ENCODE results near the gene USP24. TPM values are rescaled to one million over a fixed set of nuclear protein-coding genes. Genes with fewer than 3 reads are reported as not detected.
A peak's percentile ranks its signal among the peaks of the same experiment; 100 is the strongest.

The USP24 gene
- total RNA-seq, 4 donors from 2014 or later = 20.9 to 58.6 (median 40.5) TPM

- TF ChIP-seq POLR2A (IDR thresholded peaks at IDR 0.05) = no peak
- TF ChIP-seq, protein P1, sequence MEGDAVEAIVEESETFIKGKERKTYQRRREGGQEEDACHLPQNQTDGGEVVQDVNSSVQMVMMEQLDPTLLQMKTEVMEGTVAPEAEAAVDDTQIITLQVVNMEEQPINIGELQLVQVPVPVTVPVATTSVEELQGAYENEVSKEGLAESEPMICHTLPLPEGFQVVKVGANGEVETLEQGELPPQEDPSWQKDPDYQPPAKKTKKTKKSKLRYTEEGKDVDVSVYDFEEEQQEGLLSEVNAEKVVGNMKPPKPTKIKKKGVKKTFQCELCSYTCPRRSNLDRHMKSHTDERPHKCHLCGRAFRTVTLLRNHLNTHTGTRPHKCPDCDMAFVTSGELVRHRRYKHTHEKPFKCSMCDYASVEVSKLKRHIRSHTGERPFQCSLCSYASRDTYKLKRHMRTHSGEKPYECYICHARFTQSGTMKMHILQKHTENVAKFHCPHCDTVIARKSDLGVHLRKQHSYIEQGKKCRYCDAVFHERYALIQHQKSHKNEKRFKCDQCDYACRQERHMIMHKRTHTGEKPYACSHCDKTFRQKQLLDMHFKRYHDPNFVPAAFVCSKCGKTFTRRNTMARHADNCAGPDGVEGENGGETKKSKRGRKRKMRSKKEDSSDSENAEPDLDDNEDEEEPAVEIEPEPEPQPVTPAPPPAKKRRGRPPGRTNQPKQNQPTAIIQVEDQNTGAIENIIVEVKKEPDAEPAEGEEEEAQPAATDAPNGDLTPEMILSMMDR (IDR thresholded peaks at IDR 0.05) = no peak
- H3K4me3 ChIP-seq (ENCODE audit: low read depth, poor library complexity, severe bottlenecking) = no peak overlapping the region
- intact Hi-C loops (cut with DNase I; ENCODE audit: low total_unique reads) = no loop called here
- DNase-seq (ENCODE audit: low spot score in 2 of 2) = no peak
- 65 to 70% methylated on average over 7 to 9 of the region's 9 CpGs for WGBS, 2 donors
These were observed 151.6 kb downstream of the USP24 start for GRCh38 chr1:55063577-55063942.

DNA sequence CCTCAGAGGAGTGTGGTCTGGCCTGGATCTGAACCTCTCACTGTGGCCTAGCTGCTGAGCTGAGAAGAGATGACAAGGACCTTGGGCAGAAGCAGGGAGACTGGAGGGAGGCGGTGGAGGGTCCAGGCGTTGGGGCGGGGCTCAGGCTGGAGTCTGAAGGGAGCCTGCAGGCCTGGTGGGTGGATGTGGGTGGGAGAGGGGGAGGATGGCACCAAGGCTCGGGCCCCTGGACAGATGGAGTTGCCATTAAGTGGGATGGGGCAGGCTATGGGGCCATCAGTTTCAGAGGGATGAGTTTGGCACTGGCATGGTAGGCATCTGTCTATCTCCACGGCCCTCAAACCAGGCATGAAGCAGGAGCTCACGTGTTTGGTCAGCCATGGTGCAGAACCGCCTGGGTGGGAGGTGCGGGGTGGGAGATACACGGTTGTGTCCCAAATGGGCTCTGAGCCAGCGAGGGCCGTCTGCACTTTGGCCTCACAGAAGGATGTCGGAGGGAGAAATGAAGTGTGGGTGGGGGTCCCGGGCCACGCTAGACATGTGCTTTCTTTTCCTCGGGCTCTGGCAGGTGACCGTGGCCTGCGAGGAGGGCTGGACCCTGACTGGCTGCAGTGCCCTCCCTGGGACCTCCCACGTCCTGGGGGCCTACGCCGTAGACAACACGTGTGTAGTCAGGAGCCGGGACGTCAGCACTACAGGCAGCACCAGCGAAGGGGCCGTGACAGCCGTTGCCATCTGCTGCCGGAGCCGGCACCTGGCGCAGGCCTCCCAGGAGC is 152.2 kb downstream of the USP24 start:
- 86 to 91% methylated on average over 29 of the region's 29 CpGs for WGBS, 2 donors
- intact Hi-C loops (cut with DNase I; ENCODE audit: low total_unique reads) = no loop called here
- TF ChIP-seq, protein P1 (IDR thresholded peaks at IDR 0.05) = no peak
- no peak for TF ChIP-seq POLR2A (IDR thresholded peaks at IDR 0.05)
- peak in 1 of 2 donors; percentile 83 for DNase-seq (ENCODE audit: low spot score in 2 of 2)
- no peak overlapping the region for H3K4me3 ChIP-seq (ENCODE audit: low read depth, poor library complexity, severe bottlenecking)

DNA sequence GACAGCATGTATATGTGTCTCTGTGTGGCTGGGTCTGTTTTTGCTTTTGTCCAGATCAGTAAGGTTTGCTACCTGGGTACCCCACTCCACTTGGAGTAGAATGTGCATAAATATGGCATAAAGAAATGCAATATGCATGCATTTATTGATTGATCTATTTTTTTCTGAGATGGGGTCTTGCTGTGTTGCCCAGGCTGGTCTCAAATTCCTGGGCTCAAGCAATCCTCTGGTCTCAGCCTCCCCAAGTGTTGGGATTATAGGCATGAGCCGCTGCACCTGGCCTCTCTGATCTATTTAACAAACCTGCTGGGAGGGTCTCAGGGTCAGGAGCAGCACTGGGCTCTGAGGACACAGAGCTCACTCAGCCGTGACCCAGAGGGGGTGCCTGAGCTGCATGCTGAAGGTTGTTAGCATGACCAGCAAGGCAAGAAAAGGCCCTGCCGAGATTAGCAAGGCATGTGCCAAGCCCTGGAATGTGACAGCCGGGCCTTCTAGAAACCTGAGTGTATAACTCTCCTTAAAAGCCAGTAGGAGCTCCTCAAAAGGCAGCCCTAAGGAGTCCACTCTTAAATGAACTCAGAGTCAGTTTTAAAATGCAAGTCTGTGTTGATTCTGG is 153.3 kb downstream of the USP24 start:
- H3K4me3 ChIP-seq (ENCODE audit: low read depth, poor library complexity, severe bottlenecking) = no peak overlapping the region
- intact Hi-C loops (cut with DNase I; ENCODE audit: low total_unique reads) = no loop called here
- no peak for TF ChIP-seq POLR2A (IDR thresholded peaks at IDR 0.05)
- TF ChIP-seq, protein P1 (IDR thresholded peaks at IDR 0.05) = no peak
- WGBS, 2 donors = 76 to 87% methylated on average over 4 of the region's 4 CpGs
- no peak for DNase-seq (ENCODE audit: low spot score in 2 of 2)

DNA sequence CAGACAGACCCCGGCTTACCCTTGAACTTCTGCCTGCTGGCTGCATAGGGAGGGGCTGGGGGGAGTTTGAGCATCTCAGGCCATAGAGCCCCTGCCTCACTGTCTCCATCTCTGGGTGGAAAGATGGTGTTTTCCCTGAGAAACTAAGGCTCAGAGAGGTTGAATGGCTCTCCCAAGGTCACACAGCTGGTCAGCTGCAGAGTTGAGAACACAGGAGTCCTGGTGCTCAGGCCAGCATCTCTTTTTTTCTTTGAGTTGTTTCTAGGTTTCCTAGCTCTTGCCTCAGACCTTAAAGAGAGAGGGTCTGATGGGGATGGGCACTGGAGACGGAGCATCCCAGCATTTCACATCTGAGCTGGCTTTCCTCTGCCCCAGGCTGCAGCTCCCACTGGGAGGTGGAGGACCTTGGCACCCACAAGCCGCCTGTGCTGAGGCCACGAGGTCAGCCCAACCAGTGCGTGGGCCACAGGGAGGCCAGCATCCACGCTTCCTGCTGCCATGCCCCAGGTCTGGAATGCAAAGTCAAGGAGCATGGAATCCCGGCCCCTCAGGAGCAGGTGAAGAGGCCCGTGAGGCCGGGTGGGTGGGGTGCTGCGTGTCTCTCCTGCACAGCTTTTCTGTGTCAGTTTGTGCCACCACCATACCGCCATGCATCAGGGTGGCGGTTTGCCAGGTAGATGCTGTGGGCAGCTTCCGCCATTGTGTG is 154.0 kb downstream of the USP24 start:
- WGBS, 2 donors = 82% methylated on average over 10 to 13 of the region's 13 CpGs
- intact Hi-C loops (cut with DNase I; ENCODE audit: low total_unique reads) = no loop called here
- H3K4me3 ChIP-seq (ENCODE audit: low read depth, poor library complexity, severe bottlenecking) = no peak overlapping the region
- TF ChIP-seq, protein P1 (IDR thresholded peaks at IDR 0.05) = no peak
- DNase-seq (ENCODE audit: low spot score in 2 of 2) = no peak

DNA sequence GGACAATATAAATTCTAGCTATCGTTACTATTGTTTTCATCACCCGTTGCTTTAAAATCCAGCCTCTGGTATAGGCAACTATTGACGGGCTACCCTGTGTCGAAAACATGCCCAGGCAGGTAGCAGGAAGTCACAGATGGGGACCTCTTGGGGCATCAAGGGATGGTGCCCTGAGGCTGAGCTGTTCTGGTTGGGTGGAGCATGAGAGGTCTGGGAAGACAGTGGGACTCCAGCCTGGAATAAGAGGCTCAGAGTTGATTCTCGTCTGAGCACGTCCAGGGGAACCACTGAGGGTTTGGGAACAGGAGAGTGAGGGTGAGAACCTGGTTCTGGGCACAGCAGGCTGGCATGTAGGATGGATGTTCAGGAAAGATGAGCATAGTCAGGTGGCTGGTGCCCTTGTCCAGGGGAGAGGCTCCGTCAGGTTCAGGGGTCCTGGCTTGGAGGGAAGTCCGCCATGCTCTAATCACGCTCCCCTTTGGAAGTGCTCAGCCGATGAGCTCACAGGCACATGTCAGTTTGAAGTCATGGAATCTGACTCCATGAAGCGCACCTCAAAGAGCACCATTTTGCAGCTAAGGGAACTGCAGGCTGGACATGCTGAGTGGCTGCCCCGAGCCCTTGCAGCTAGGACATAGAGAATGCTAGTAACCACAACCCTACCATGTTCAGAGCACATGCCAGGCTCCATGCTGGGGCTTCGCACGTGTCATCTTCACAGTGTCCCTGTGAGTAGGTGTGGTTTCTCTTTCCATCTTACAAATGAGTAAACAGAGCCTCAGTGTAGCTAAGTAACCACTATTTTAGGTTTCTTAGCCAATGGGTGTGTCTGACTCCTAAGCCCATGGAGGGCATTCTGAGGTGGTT is 154.8 kb downstream of the USP24 start:
- WGBS, 2 donors = 80% methylated on average over 14 of the region's 14 CpGs
- TF ChIP-seq, protein P1 (IDR thresholded peaks at IDR 0.05) = no peak
- TF ChIP-seq POLR2A (IDR thresholded peaks at IDR 0.05) = no peak
- intact Hi-C loops (cut with DNase I; ENCODE audit: low total_unique reads) = no loop called here
- no peak overlapping the region for H3K4me3 ChIP-seq (ENCODE audit: low read depth, poor library complexity, severe bottlenecking)
- DNase-seq (ENCODE audit: low spot score in 2 of 2) = peak in 1 of 2 donors; percentile 80

Data from lower leg skin (tissue), 4 donors.